Stimulated activated CD8-positive, alpha-beta memory T cell treated with anti-CD3 and anti-CD28 coated beads, Interleukin-2, amount 100 ng/mL, for 48 hours (primary cell): ENCODE measurements around the gene GRM5.
"Not testable (repeated sequence)": the region's sequence is repeated elsewhere in the genome, so short reads cannot be mapped to it uniquely, and the experiment has no call there.

Experiments
- DNase-seq, 2 donors: peaks; one replicate each; pipeline ENCODE4 v3.0.0-alpha.2; 2020; ENCODE audit warnings: low read depth in 2 of 2

The GRM5 gene

GRCh38 chr11:88543902-88544655 lies 521.7 kb downstream of the GRM5 start:
- peak; percentile 51 to 59 for DNase-seq

GRCh38 chr11:88541006-88541405 lies 524.8 kb downstream of the GRM5 start:
- DNase-seq, result no peak

GRCh38 chr11:88538098-88538497 lies 527.7 kb downstream of the GRM5 start:
- DNase-seq, result no peak

GRCh38 chr11:88537613-88538012 lies 528.2 kb downstream of the GRM5 start:
- no peak for DNase-seq

GRCh38 chr11:88536616-88537265 lies 529.0 kb downstream of the GRM5 start:
- DNase-seq, result no peak

- DNase-seq, result no peak
Observed at GRCh38 chr11:88535916-88536547, 529.8 kb downstream of the GRM5 start.

GRCh38 chr11:88535266-88535665 lies 530.5 kb downstream of the GRM5 start:
- DNase-seq, result no peak

GRCh38 chr11:88534706-88535105 lies 531.1 kb downstream of the GRM5 start:
- DNase-seq, result not testable (repeated sequence)

GRCh38 chr11:88534185-88534584 lies 531.6 kb downstream of the GRM5 start:
- DNase-seq, result no peak

GRCh38 chr11:88533001-88533400 lies 532.8 kb downstream of the GRM5 start:
- no peak for DNase-seq

- DNase-seq, result no peak
Observed at GRCh38 chr11:88531831-88532230, 534.0 kb downstream of the GRM5 start.

- no peak for DNase-seq
Observed at GRCh38 chr11:88529426-88529825, 536.4 kb downstream of the GRM5 start.

- DNase-seq, result no peak
Observed at GRCh38 chr11:88523386-88524071, 542.3 kb downstream of the GRM5 start.

- DNase-seq, result no peak
Observed at GRCh38 chr11:88522624-88523385, 543.0 kb downstream of the GRM5 start.

- DNase-seq, result no peak
Observed at GRCh38 chr11:88521799-88522201, 544.0 kb downstream of the GRM5 start.

GRCh38 chr11:88521399-88521798 lies 544.4 kb downstream of the GRM5 start:
- no peak for DNase-seq

- no peak for DNase-seq
Observed at GRCh38 chr11:88520391-88520790, 545.4 kb downstream of the GRM5 start.

GRCh38 chr11:88515002-88515401 lies 550.8 kb downstream of the GRM5 start:
- no peak for DNase-seq

GRCh38 chr11:88511006-88511405 lies 554.8 kb downstream of the GRM5 start:
- DNase-seq, result no peak

- DNase-seq, result peak in 1 of 2 donors; percentile 20
Observed at GRCh38 chr11:88508759-88509581, 556.8 kb downstream of the GRM5 start.

GRCh38 chr11:88508418-88508758 lies 557.4 kb downstream of the GRM5 start:
- no peak for DNase-seq
